Spleen (tissue), 11 donors: ENCODE measurements around the gene ZNF3. TPM values are rescaled to one million over a fixed set of nuclear protein-coding genes. Genes with fewer than 3 reads are reported as not detected.

ENCODE experiments used
- DNase-seq: peaks from one replicate; pipeline ENCODE4 v3.0.0-alpha.2; 2020
- H3K27ac ChIP-seq, 8 donors: fragments of 200-600 bp; sonication (generic) in 7 of 8; 1 replicate in 4 of 8; 2 replicates in 4 of 8; pipeline versions ENCODE4 v1.5.0 to v1.8.0; 2016 to 2021; ENCODE audit warnings: inconsistent platforms in 4 of 8, mild to moderate bottlenecking in 4 of 8, moderate library complexity in 1 of 8
- H3K27me3 ChIP-seq, 7 donors: fragments of 200-600 bp; sonication (generic) in 6 of 7; replicated peaks in 1 of 7; 1 replicate in 4 of 7; 2 replicates in 3 of 7; pipeline versions ENCODE4 v1.5.0 to v1.8.0; 2016 to 2021; ENCODE audit warnings: inconsistent platforms in 3 of 7, mild to moderate bottlenecking in 1 of 7
- H3K36me3 ChIP-seq, 6 donors: fragments of 200-600 bp; sonication (generic) in 5 of 6; 1 replicate in 4 of 6; 2 replicates in 2 of 6; pipeline versions ENCODE4 v1.5.0 to v1.8.0; 2016 to 2021; ENCODE audit warnings: inconsistent platforms in 2 of 6
- H3K4me1 ChIP-seq, 6 donors: fragments of 200-600 bp; sonication (generic) in 5 of 6; 1 replicate in 3 of 6; 2 replicates in 3 of 6; pipeline versions ENCODE4 v1.5.0 to v1.8.0; 2016 to 2021; ENCODE audit warnings: inconsistent platforms in 3 of 6
- H3K4me3 ChIP-seq, 8 donors: fragments of 200-600 bp; sonication (generic) in 7 of 8; 1 replicate in 4 of 8; 2 replicates in 4 of 8; pipeline versions ENCODE4 v1.5.0 to v1.8.0; 2016 to 2021; ENCODE audit warnings: inconsistent platforms in 4 of 8, mild to moderate bottlenecking in 4 of 8, moderate library complexity in 2 of 8
- H3K9me3 ChIP-seq, 8 donors: fragments of 200-600 bp; sonication (generic) in 7 of 8; 1 replicate in 4 of 8; 2 replicates in 4 of 8; pipeline versions ENCODE4 v1.5.0 to v1.8.0; 2016 to 2021; ENCODE audit warnings: inconsistent platforms in 4 of 8
- CTCF ChIP-seq, 11 experiments: fragments of 200-600 bp in 7 of 11; fragments of 450-650 bp in 4 of 11; sonication (generic) in 4 of 11; IDR thresholded peaks in 8 of 11; conservative IDR thresholded peaks in 3 of 11; 1 replicate in 7 of 11; 2 replicates in 4 of 11; pipeline versions ENCODE4 v1.4.0 to v1.8.0; 2016 to 2021; ENCODE audit warnings: antibody characterized with exemption in 11 of 11, inconsistent platforms in 4 of 11, mild to moderate bottlenecking in 1 of 11
- POLR2A ChIP-seq, 3 donors: fragments of 450-650 bp; IDR thresholded peaks; one replicate each; pipeline ENCODE4 v1.5.1; 2017; ENCODE audit warnings: antibody characterized with exemption in 3 of 3, mild to moderate bottlenecking in 1 of 3
- POLR2AphosphoS5 ChIP-seq, 3 donors: sonication (generic); formaldehyde crosslinking; IDR thresholded peaks; one replicate each; pipeline ENCODE4 v1.5.1; 2017; ENCODE audit warnings: antibody characterized with exemption in 3 of 3
- WGBS, 5 donors: extraction: QIAGEN DNeasy Blood & Tissue Kit in 3 of 5; methylation state at CpG; one replicate each; pipeline versions ENCODE4 v1.1.5 to v1.1.7; 2013 to 2018; 5-methylcytosine and 5-hydroxymethylcytosine counted together
- intact Hi-C: fragments of 100-400 bp; cut with DNase I; formaldehyde crosslinking; loops from one replicate; pipeline ENCODE4 v1.15.0; 2023; ENCODE audit warnings: low total_unique reads
- polyA plus RNA-seq, 3 donors: library from polyadenylated mRNA; stranded (reverse); fragments of 200-250 nt; gene quantifications; one replicate each; pipeline ENCODE4 v1.2.1, GENCODE V29; 2013
- total RNA-seq, 7 donors: library from RNA; depleted of rRNA in 3 of 7; stranded (reverse); fragments of >200 nt in 3 of 7; fragmentation: NEBNext Ultra II Directional in 4 of 7; extraction: Animal tissue kit (Norgen Biotek cat#: 25700) in 4 of 7; gene quantifications; one replicate each; pipeline versions ENCODE4 v1.1.0 to v1.2.1, GENCODE V29; 2016 to 2021
- donor health status: healthy with polysubstance abuse.
- donor health status: DM: no; HTN: no; CAD: no; lungs with moderate emphysema.
- donor health status: DM: no; HTN: no; CAD: no.
- donor health status: Bipolar disorder and iron deficiency.
- donor health status: healthy.
- donor health status: DM: no; HTN: no; CAD: no.
- donor health status: DM: yes; HTN: yes; CAD: no.

ZNF3 gene
- total and polyA plus RNA-seq, 10 donors = 11.0 to 34.0 (median 27.9) TPM

GRCh38 chr7:100115026-100115425 is 33.5 kb upstream of the ZNF3 start:
- H3K27me3 ChIP-seq = no peaks in the 10 kb centered on the region
- intact Hi-C loops = no loop called here
- H3K9me3 ChIP-seq = no peaks in the 10 kb centered on the region
- 89 to 97% (median 95%) methylated on average over 7 of the region's 7 CpGs for WGBS, 5 donors
- H3K4me1 ChIP-seq = peaks cover 7 to 26% (median 17%) of the 10 kb centered on the region in 6 donors
- no peak overlapping the region for H3K27ac ChIP-seq
- no peak overlapping the region for H3K4me3 ChIP-seq
- no peak for DNase-seq
- H3K36me3 ChIP-seq = peaks cover 0 to 54% (median 44%) of the 10 kb centered on the region in 6 donors
- no peak for TF ChIP-seq CTCF (IDR thresholded peaks at IDR 0.05 in 8 of 11, conservative IDR thresholded peaks at IDR 0.05 in 3 of 11)
- TF ChIP-seq POLR2A (IDR thresholded peaks at IDR 0.05) = no peak
- no peak for TF ChIP-seq POLR2AphosphoS5 (IDR thresholded peaks at IDR 0.05)

DNA sequence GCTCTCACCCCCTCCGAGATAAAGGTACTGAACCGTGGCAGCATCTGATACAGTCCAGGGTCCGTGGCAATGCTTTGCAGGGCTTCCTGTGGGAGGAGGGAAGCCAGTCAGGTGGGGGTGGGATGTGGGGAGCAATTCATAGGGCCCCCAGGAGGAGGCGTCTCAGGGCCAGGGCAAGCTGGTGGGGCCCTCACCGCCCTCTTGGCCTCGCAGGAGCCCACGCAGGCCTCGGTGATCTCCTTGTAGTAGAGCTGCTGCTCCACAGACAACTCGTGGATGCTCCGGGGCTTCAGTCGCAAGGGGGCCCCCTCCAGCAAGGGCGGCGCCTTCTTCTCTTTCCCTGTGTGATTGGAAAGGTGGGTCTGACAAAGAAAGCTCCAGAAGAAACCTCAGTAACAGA is 30.4 kb upstream of the ZNF3 start:
- DNase-seq = no peak
- intact Hi-C loops = no loop called here
- H3K36me3 ChIP-seq = peaks cover 0 to 85% (median 73%) of the 10 kb centered on the region in 6 donors

DNA sequence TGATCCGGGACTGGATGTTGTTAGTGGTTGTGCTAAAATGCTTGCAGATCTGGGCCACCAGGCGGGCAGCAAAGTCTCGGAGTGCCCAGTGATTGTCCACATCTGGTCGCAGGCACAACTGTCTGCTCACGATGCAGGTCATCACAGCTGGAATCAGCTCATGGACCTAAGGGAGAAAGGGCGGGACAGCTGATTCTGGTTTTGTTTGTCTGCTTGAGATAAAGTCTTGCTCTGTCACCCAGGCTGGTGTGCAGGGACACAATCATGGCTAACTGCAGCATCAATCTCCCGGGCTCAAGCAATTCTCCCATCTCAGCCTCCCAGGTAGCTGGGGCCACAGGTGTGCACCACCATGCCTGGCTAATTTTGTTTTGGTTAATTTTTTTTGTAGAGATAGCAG is 29.6 kb upstream of the ZNF3 start:
- Histone ChIP-seq H3K4me1 (no peaks in the 10 kb centered on the region), H3K36me3 (peaks cover 0 to 93% (median 78%) of the 10 kb centered on the region in 6 donors), H3K27me3 (no peaks in the 10 kb centered on the region), H3K27ac (no peak overlapping the region), H3K9me3 (no peaks in the 10 kb centered on the region), H3K4me3 (no peak overlapping the region)
- intact Hi-C loops = no loop called here
- DNase-seq = no peak
- no peak for TF ChIP-seq POLR2A (IDR thresholded peaks at IDR 0.05)
- no peak for TF ChIP-seq POLR2AphosphoS5 (IDR thresholded peaks at IDR 0.05)
- no peak for TF ChIP-seq CTCF (IDR thresholded peaks at IDR 0.05 in 8 of 11, conservative IDR thresholded peaks at IDR 0.05 in 3 of 11)
- WGBS, 5 donors = 90 to 97% (median 95%) methylated on average over 6 to 7 of the region's 7 CpGs

More for the DNA sequence above, 30.4 kb upstream of the ZNF3 start:
- Histone ChIP-seq H3K9me3 (no peaks in the 10 kb centered on the region), H3K4me3 (no peak overlapping the region), H3K4me1 (no peaks in the 10 kb centered on the region), H3K27me3 (no peaks in the 10 kb centered on the region), H3K27ac (no peak overlapping the region)
- 77 to 90% (median 87%) methylated on average over 8 to 13 of the region's 13 CpGs for WGBS, 5 donors
- TF ChIP-seq POLR2AphosphoS5 (IDR thresholded peaks at IDR 0.05) (peak in 1 of 3 donors; percentile 34), CTCF (IDR thresholded peaks at IDR 0.05 in 8 of 11, conservative IDR thresholded peaks at IDR 0.05 in 3 of 11) (no peak), POLR2A (IDR thresholded peaks at IDR 0.05) (no peak)

DNA sequence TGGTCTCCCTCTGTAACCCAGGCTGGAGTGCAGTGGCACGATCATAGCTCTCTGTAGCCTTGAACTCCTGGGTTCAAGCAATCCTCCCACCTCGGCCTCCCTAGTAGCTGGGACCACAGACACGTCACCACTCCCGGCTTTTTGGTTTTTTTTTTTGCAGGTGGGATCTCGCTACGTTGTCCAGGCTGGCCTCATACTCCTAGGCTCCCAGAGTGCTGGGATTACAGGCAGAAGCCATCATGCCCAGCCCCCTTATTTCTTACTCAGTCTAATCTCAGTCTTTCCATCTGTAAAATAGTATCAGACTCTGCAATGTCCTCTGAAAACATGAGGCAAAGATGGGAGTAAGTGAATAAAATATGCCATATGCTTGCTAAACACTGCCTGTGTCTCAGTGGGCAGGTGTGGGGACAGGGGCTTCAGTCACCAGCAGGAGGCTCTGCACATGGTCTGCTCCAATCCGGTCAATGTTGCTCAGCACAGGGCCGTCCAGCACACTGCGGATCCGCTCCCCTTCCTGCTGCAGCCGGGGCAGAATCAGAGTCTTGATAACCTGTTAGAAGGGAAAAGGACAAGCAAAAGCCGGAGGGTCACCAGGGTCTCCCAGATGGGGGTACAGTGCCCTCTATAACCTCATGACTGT is 28.1 kb upstream of the ZNF3 start:
- H3K36me3 ChIP-seq = peaks cover 0 to 100% (median 81%) of the 10 kb centered on the region in 6 donors
- 86 to 92% (median 89%) methylated on average over 12 of the region's 12 CpGs for WGBS, 5 donors
- intact Hi-C loops = no loop called here

More for the DNA sequence above, 28.1 kb upstream of the ZNF3 start:
- no peak overlapping the region for H3K27ac ChIP-seq
- TF ChIP-seq POLR2A (IDR thresholded peaks at IDR 0.05) (no peak), CTCF (IDR thresholded peaks at IDR 0.05 in 8 of 11, conservative IDR thresholded peaks at IDR 0.05 in 3 of 11) (no peak), POLR2AphosphoS5 (IDR thresholded peaks at IDR 0.05) (no peak)
- no peak for DNase-seq
- H3K9me3 ChIP-seq = no peaks in the 10 kb centered on the region
- no peaks in the 10 kb centered on the region for H3K27me3 ChIP-seq
- no peaks in the 10 kb centered on the region for H3K4me1 ChIP-seq
- H3K4me3 ChIP-seq = no peak overlapping the region
